Aorta (tissue), 4 donors: Measurements from ENCODE around the gene SMAD9. TPM values are rescaled to one million over a fixed set of nuclear protein-coding genes. Genes with fewer than 3 reads are reported as not detected.

Experiments used
- polyA plus RNA-seq, 2 donors: library from polyadenylated mRNA; stranded (reverse); fragments of 200-250 nt; gene quantifications; one replicate each; pipeline ENCODE4 v1.2.3, GENCODE V29; 2013
- total RNA-seq, 2 donors: library from RNA; stranded (reverse); fragmentation: NEBNext Ultra II Directional; extraction: Animal tissue kit (Norgen Biotek cat#: 25700); gene quantifications; one replicate each; pipeline ENCODE4 v1.2.1, GENCODE V29; 2021
- donor health status: healthy with polysubstance abuse.
- donor health status: Bipolar disorder and iron deficiency.
- donor health status: DM: no; HTN: no; CAD: no.
- donor health status: DM: yes; HTN: yes; CAD: no.

The SMAD9 gene
- total and polyA plus RNA-seq, 4 donors = 8.3 to 50.8 (median 30.8) TPM

Other genes with a start within 250 kb of the SMAD9 start
- gene SERTM1, start 246.2 kb downstream of the SMAD9 start, total RNA-seq = under 1 TPM in 1 of 2 donors, not detected in 1; 0.66 TPM
- under 1 TPM in 1 of 2 donors, not detected in 1; 0.03 TPM for gene SERTM1, start 246.2 kb downstream of the SMAD9 start, polyA plus RNA-seq
- gene RFXAP, start 101.0 kb downstream of the SMAD9 start, total RNA-seq = 1 to 10 TPM; 6.2 to 6.8 TPM
- 1 to 10 TPM; 1.6 to 5.3 TPM for gene RFXAP, start 101.0 kb downstream of the SMAD9 start, polyA plus RNA-seq
- gene ALG5, start 79.1 kb upstream of the SMAD9 start, total RNA-seq = 10 to 100 TPM; 23.4 to 27.6 TPM
- gene ALG5, start 79.1 kb upstream of the SMAD9 start, polyA plus RNA-seq = 10 to 100 TPM; 34.1 to 67.4 TPM
- gene EXOSC8, start 80.5 kb upstream of the SMAD9 start, total RNA-seq = 10 to 100 TPM; 24.8 to 28.0 TPM
- 10 to 100 TPM; 24.4 to 41.6 TPM for gene EXOSC8, start 80.5 kb upstream of the SMAD9 start, polyA plus RNA-seq
- gene SUPT20H, start 139.4 kb upstream of the SMAD9 start, total RNA-seq = 10 to 100 TPM; 48.4 to 65.1 TPM
- gene SUPT20H, start 139.4 kb upstream of the SMAD9 start, polyA plus RNA-seq = 10 to 100 TPM; 11.4 to 35.8 TPM
- not detected for gene CSNK1A1L, start 185.4 kb upstream of the SMAD9 start, total RNA-seq
- gene CSNK1A1L, start 185.4 kb upstream of the SMAD9 start, polyA plus RNA-seq = not detected